HG03196 (cell line): ENCODE results near the gene ARRB1.
"Not testable (repeated sequence)": the region's sequence is repeated elsewhere in the genome, so short reads cannot be mapped to it uniquely, and the experiment has no call there.

Source experiments
- ATAC-seq: cut with Tn5 transposase; IDR thresholded peaks from one replicate; pipeline ENCODE4 v1.9.1; 2021; ENCODE audit not compliant: unreplicated experiment

The ARRB1 gene

DNA sequence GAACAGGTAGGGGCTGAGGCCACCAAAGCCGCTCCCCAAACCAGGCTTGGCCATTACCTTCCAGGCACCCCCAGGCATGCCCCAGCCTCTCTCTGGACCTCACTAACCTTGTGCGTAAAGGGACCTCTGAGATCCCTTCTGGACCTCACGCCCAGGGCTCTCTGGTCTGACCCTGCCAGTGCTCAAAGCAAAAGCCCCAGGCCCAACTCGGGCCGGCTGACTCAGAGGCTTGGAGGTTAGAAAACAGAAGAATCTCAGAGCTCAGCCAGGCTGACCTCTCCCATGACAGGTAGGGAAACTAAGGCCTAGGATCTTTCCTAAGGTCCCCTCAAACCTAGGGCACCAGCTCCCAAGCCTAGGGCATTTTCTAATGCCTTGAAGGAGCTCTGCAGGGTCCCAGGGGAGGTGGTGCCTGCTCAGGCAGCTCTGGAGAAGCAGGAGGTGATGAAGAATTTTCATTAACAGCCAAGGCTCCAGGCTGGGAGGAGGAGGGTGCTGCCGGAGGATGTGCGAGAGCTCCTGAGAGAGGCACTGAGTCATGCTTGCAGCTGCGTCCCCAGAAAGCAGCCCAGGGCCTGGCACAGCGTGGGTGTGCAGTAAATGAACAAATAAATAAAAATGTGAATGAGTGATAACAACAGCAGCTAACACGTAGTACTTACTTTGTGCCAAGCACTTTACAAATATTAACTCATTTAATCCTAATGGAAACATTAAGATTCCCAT lies 25.6 kb downstream of the ARRB1 start:
- ATAC-seq = no peak

DNA sequence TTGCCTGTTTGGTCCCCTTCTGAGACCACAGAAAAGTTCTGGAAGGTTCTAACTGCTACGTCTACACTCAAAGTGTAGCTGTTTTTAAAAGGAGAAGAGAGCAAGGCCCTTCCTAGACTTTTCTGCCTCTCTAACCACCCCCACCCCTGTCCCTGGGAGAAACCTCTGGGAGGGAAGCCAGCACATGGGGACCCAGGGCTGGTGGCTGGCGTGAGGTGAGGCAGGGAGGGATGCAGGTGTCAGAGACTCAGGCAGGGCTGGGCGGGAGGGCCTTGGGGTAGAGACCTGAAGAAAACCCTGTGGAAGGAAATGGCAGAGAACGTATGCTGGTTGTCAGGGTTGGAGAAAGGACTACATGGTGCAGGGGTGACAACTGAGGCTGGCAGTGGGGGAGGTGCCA lies 26.7 kb downstream of the ARRB1 start:
- no peak for ATAC-seq

GRCh38 chr11:75324189-75324588 lies 27.3 kb downstream of the ARRB1 start:
- no peak for ATAC-seq

- ATAC-seq = no peak
Observed at GRCh38 chr11:75323609-75324008, 27.9 kb downstream of the ARRB1 start.

GRCh38 chr11:75320643-75321042 lies 30.8 kb downstream of the ARRB1 start:
- no peak for ATAC-seq

DNA sequence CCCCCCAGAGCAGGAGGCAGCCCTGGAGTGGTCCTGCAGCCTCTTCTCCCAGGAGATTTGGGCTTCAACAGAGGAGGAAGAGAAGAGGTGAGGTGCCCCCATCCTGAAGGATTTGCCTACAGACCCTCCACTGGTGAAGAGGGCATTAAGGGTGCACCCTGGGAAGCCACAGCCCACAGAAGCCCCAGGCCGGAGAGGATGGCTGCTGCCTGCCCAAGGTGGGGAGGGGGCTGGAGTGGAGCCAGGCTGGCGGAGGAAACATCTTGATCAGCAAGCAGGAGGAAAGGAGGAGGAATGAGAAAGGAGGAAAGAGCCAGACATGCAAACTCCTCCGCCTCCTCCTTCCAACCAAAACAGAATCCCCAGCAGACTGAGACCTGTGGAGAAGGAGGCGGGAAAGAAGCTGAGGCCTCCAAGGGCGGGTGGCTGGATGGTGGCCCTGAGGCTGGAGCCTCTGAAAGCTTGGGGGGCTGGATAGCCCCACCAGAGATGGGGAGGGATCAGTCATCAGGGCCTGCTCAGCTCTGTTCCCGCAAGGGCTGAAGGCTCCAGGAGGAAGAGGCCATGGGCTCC lies 31.3 kb downstream of the ARRB1 start:
- ATAC-seq = no peak

DNA sequence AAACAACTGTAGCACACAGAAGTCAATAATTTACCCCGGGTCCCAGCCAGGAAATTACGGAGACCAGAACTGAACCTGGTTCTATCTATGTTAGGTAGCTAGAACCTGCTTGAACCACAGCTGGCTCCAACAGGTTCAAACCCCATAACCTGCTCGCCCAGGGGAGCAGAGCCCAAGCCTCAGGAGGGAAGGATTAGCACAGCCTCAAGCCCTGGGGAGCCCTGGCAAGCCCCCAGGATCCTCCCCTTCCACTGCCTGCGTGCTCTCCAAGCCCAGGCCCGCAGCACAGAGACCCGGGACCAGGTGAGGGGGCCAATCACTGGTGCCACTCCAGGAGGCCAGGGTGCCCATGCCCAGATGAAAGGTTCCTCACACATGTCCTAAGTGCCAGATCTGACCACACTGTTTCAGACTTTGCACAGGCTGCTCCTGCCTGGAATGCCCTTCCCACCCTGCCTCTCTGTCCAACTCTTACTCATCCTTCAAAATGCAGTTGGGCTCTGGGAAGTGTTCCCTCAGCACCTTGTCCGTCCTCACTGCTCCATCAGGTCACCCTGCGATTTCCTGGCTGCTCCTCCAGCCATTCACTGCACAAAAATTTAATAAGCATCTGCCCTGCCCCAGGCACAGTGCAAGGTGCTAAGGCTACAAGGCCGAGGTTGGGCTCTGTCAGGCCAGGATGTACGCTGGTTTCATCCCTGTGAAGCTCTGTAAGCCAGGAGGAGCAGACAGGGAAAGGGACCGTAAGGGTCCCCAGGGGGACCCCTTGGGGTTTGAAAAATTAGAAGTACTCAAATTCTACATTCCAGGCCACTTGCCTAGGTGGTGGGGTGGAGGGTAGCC lies 32.2 kb downstream of the ARRB1 start:
- ATAC-seq = no peak

DNA sequence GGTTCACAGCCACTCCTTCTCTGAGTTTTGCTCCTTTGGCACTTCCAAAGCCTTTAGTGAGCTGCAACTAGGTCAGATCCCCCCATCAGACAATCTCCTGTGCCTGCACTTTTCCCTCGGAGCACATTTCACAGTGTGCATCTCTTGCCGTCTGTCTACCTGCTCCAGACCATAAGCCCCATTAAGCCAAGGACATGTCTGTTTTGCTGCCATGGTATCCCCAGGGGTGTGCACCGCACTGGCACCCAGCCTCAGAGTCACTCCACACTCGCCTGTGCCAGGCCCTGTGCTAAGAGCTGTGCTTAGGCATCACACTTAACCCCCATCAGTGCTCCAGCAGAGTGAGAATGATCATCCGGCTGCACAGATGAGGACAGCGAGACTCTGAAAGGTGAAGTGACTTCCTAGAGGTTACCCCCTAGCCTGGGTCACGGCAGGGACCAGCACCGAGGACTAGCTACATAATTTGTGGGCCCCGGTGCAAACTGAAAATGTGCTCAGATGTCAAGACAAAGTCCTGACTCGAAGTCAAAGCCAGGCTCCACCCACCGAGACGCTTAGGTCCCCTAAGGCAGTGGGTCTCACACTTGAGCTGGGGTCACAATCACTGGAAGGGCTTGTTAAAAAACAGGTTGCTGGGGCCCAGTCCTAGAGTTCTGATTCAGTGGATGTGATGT lies 33.9 kb downstream of the ARRB1 start:
- ATAC-seq = no peak

DNA sequence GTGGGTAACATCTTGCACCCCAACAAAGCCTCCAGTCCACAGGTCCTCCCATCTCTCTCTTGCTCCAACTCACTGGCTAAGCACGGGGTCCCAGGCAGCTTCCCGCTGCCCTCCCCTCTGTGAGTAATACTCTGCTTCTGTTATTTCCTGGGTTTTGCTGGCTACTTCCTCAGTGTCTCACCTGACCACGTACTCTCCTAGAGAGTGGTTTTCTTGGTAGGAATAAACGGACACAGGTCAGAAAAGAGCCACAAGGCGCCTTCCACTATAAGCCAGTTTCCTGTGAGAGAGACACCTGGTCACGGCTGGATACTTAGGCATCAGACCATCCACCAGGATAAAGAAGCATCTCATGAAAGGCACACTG lies 36.0 kb downstream of the ARRB1 start:
- ATAC-seq = no peak

- ATAC-seq = no peak
Observed at GRCh38 chr11:75314771-75315438, 36.6 kb downstream of the ARRB1 start.

- no peak for ATAC-seq
Observed at GRCh38 chr11:75313513-75314272, 37.8 kb downstream of the ARRB1 start.

DNA sequence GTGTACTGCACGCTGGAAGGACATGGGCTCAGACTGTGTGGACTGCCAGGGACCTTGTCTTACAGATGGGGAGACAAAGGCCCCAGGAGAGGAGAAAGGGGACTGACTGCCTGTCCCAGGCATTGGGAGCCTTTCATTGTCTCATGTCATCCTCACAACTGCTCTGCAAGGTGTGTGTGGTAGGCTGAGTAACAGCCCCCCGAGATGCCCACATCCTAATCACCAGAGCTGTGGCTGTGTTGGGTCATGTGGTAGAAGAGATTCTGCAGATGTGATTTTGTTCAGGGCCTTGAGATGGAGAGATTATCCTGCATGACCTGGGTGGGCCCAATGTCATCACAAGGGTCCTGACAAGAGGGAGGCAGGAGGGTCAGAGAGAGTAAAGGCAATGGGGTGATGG lies 39.1 kb downstream of the ARRB1 start:
- no peak for ATAC-seq

DNA sequence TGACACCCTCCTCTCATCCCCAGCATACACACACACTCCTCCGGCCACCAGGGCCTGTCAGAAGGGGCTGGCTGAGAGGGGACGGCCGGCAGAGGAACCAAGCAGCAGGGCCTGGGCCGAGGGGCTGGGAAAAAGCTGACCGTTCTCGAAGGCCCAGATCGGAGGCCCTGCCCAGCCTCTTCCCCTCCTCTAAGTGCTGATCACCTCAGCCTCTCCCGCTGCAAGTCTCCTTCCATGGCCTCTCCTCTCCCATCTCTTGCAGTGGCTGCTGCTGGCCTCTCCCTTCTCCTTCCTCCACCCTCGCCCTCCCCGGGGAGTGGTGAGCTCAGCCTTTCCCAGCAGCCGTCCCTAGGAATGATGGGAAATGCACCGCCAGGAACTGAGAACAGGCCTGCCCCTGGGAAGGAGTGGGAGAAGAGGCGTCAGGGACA lies 39.6 kb downstream of the ARRB1 start:
- ATAC-seq = no peak

DNA sequence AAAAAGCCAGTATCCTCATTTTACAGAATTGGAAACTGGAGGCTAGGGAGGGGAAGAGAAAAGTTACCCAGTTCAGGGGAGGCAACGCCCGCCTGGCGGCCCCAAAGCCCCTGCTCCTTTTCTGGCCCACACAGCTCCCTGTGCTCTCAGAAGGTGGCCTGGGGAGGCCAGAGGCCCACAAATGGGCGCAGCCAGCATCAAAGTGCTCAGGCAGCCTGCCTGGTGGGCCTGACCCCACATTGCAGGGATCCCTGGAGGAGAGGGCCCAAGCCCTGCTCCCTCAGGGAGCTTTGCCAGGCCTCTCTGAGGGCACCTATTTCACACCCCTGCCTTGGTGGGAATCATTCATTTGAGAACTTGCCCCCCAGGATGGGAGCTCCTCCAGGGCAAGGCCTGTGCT lies 42.5 kb downstream of the ARRB1 start:
- ATAC-seq = no peak

DNA sequence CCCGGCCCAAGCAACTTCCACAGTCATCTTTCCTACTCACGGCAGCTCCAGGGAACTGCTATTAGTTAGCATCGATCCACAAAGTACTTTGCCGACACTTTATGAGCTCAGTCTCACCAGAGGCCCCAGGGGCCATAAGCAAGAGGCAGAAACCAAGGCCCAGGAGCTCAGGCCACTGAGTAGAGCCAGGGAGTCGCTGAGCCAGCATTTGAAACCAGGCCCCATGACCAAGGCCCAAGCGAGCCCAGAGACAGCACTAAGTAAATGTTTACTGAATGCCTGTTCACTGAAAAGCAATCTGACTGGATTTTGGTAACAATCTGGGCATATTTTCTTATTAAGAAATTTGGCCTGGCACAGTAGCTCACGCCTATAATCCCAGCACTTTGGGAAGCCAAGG lies 43.3 kb downstream of the ARRB1 start:
- no peak for ATAC-seq

GRCh38 chr11:75307058-75307457 lies 44.4 kb downstream of the ARRB1 start:
- no peak for ATAC-seq

GRCh38 chr11:75306529-75306928 lies 44.9 kb downstream of the ARRB1 start:
- no peak for ATAC-seq

DNA sequence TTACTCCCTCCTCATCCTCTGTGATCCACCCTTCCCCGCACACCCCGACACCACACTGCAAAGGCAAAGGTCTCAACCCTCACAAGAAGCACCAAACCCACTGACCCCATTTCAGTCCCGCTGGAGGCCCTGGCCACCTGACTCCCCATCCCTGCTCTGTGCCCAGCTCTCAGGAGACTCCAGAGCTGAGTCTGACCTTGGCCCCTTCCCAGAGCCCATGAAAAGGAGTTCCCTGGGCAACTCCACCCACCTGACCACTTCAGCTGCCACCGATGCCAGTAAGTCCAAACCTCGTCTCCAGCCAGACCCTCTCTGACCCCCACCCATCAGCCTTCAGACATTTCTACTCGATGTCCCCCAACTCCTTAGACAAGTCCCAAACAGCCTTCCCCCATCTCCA lies 45.5 kb downstream of the ARRB1 start:
- ATAC-seq = no peak

- ATAC-seq = no peak
Observed at GRCh38 chr11:75305452-75305851, 46.0 kb downstream of the ARRB1 start.

- ATAC-seq = not testable (repeated sequence)
Observed at GRCh38 chr11:75304941-75305340, 46.5 kb downstream of the ARRB1 start.
